Measurements from ENCODE around the gene NGDN. TPM values are rescaled to one million over a fixed set of nuclear protein-coding genes. Genes with fewer than 3 reads are reported as not detected.

The NGDN gene
- total and polyA plus RNA-seq, 2 donors (not counting 3 experiments of a cell fraction or from before 2014, with no cell fraction given) = 25.6 to 36.5 TPM

DNA sequence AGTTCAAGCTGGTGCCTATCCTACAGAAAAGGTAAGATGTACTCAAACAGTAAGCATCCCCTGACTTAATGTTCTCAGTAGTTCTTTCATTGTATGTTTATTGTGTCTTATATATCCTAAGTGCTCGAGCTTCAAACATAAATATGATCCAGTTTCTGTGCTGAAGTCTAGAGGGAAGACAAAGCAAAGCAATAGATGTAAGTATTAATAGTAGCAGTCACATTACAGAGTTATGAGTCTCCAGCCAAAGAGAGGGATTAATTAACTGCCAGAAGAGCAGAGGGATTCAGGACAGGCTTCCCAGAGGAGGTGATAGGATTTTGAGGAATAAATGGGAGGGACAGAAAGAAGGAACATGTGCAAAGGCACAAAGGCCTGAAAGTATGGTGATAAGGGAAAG is 1.4 kb downstream of the NGDN start:
- no peaks in the 10 kb centered on the region for H3K9me3 ChIP-seq (replicated peaks; ENCODE audit: control insufficient read depth, insufficient read depth, low read length)
- dilution Hi-C loops (cut with MboI; ENCODE audit: extremely low pct_ligation_motif_present, low sequenced_read_pairs) = no loop called here
- CTCF ChIA-PET = interaction anchor here (15.7 kb wide), 1 partner anchor 89 kb away, joined by 416 read pairs; the partner anchor contains the start of gene THTPA
- no peaks in the 10 kb centered on the region for H3K27me3 ChIP-seq (ENCODE audit: control insufficient read depth in 2 of 2, insufficient read depth in 2 of 2, low read length in 2 of 2)
- FAIRE-seq (no peak), DNase-seq (ENCODE audit: low read depth, low spot score) (no peak)
- BruUV-seq (replicated peaks) = no TSS peak
- H4K20me1 ChIP-seq (replicated peaks; ENCODE audit: control insufficient read depth, extremely low read depth, insufficient read depth, low read length) = no peaks in the 10 kb centered on the region
- peaks cover 15% of the 10 kb centered on the region for H3K79me2 ChIP-seq (ENCODE audit: control insufficient read depth, insufficient read depth, low read length)
- no peak overlapping the region for H3K27ac ChIP-seq (ENCODE audit: insufficient read depth, low read depth, low read length)
- POLR2A ChIA-PET = no interaction called here
- H3K36me3 ChIP-seq (ENCODE audit: control insufficient read depth in 2 of 2, extremely low read depth in 1 of 2, insufficient read depth in 2 of 2, low read length in 2 of 2) = peaks cover 2 to 13% of the 10 kb centered on the region in 2 experiments
- no peak overlapping the region for H2AFZ ChIP-seq (ENCODE audit: low read depth, low read length)
- no peak for TF ChIP-seq GATA2 (IDR thresholded peaks at IDR 0.05; ENCODE audit: insufficient read depth, insufficient read length, low read depth, low read length)
- no peak overlapping the region for H3K4me3 ChIP-seq (replicated peaks in 1 of 3; ENCODE audit: insufficient read depth in 1 of 3, low read depth in 1 of 3, low read length in 3 of 3)
- H3K4me2 ChIP-seq (ENCODE audit: insufficient read depth, low read length) = no peak overlapping the region
- H3K4me1 ChIP-seq (ENCODE audit: control insufficient read depth, extremely low read depth, insufficient read depth, low read length) = peaks cover 5% of the 10 kb centered on the region
- no peak overlapping the region for H3K9ac ChIP-seq (replicated peaks; ENCODE audit: extremely low read depth, insufficient read depth, low read length)
- intact Hi-C loops (cut with micrococcal nuclease) = no loop called here
- H3K9me1 ChIP-seq (replicated peaks; ENCODE audit: control insufficient read depth, extremely low read depth, insufficient read depth, low read length) = no peaks in the 10 kb centered on the region

GRCh38 chr14:23478109-23478759 is 8.7 kb downstream of the NGDN start:
- FAIRE-seq (peak; percentile 92), DNase-seq (ENCODE audit: low read depth, low spot score) (peak; percentile 82)
- POLR2A ChIA-PET = interaction anchor here (0.6 to 1.0 kb wide), 4 partner anchors 56 to 83 kb away, joined by 3 to 5 read pairs (median 4); no protein-coding TSS in a partner anchor
- peaks cover 2% of the 10 kb centered on the region for H4K20me1 ChIP-seq (replicated peaks; ENCODE audit: control insufficient read depth, extremely low read depth, insufficient read depth, low read length)
- intact Hi-C loops (cut with micrococcal nuclease) (loop anchor here (1.0 kb wide), 2 partner anchors 61 to 84 kb away; no protein-coding TSS in a partner anchor), dilution Hi-C loops (cut with MboI; ENCODE audit: extremely low pct_ligation_motif_present, low sequenced_read_pairs) (no loop called here)
- CTCF ChIA-PET = interaction anchor here (0.6 to 15.7 kb wide), 27 partner anchors 9 to 432 kb away, joined by 3 to 416 read pairs (median 4); partner anchors contain the start of genes AP1G2, NGDN, THTPA and ZFHX2
- no peaks in the 10 kb centered on the region for H3K79me2 ChIP-seq (ENCODE audit: control insufficient read depth, insufficient read depth, low read length)
- no peaks in the 10 kb centered on the region for H3K27me3 ChIP-seq (ENCODE audit: control insufficient read depth in 2 of 2, insufficient read depth in 2 of 2, low read length in 2 of 2)
- H3K9me3 ChIP-seq (replicated peaks; ENCODE audit: control insufficient read depth, insufficient read depth, low read length) = no peaks in the 10 kb centered on the region
- H3K9me1 ChIP-seq (replicated peaks; ENCODE audit: control insufficient read depth, extremely low read depth, insufficient read depth, low read length) = no peaks in the 10 kb centered on the region
- H3K4me2 ChIP-seq (ENCODE audit: insufficient read depth, low read length) = no peak overlapping the region
- TF ChIP-seq MYC (IDR thresholded peaks at IDR 0.05; ENCODE audit: low read depth, low read length) = no peak
- TF ChIP-seq, protein P1, sequence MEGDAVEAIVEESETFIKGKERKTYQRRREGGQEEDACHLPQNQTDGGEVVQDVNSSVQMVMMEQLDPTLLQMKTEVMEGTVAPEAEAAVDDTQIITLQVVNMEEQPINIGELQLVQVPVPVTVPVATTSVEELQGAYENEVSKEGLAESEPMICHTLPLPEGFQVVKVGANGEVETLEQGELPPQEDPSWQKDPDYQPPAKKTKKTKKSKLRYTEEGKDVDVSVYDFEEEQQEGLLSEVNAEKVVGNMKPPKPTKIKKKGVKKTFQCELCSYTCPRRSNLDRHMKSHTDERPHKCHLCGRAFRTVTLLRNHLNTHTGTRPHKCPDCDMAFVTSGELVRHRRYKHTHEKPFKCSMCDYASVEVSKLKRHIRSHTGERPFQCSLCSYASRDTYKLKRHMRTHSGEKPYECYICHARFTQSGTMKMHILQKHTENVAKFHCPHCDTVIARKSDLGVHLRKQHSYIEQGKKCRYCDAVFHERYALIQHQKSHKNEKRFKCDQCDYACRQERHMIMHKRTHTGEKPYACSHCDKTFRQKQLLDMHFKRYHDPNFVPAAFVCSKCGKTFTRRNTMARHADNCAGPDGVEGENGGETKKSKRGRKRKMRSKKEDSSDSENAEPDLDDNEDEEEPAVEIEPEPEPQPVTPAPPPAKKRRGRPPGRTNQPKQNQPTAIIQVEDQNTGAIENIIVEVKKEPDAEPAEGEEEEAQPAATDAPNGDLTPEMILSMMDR (IDR thresholded peaks at IDR 0.05; ENCODE audit: extremely low read depth in 1 of 2, insufficient read depth in 1 of 2, low read depth in 1 of 2, low read length in 2 of 2) = peak; percentile 49
- no peaks in the 10 kb centered on the region for H3K4me1 ChIP-seq (ENCODE audit: control insufficient read depth, extremely low read depth, insufficient read depth, low read length)
- no peak overlapping the region for H3K4me3 ChIP-seq (replicated peaks in 1 of 3; ENCODE audit: insufficient read depth in 1 of 3, low read depth in 1 of 3, low read length in 3 of 3)
- BruUV-seq (replicated peaks) = no TSS peak
- no peak overlapping the region for H2AFZ ChIP-seq (ENCODE audit: low read depth, low read length)
- no peak overlapping the region for H3K27ac ChIP-seq (ENCODE audit: insufficient read depth, low read depth, low read length)
- peaks cover 12 to 24% of the 10 kb centered on the region in 2 experiments for H3K36me3 ChIP-seq (ENCODE audit: control insufficient read depth in 2 of 2, extremely low read depth in 1 of 2, insufficient read depth in 2 of 2, low read length in 2 of 2)
- H3K9ac ChIP-seq (replicated peaks; ENCODE audit: extremely low read depth, insufficient read depth, low read length) = no peak overlapping the region
